ENCODE data around the gene RDX.
"Not testable (repeated sequence)": the region's sequence is repeated elsewhere in the genome, so short reads cannot be mapped to it uniquely, and the experiment has no call there.

RDX gene

DNA sequence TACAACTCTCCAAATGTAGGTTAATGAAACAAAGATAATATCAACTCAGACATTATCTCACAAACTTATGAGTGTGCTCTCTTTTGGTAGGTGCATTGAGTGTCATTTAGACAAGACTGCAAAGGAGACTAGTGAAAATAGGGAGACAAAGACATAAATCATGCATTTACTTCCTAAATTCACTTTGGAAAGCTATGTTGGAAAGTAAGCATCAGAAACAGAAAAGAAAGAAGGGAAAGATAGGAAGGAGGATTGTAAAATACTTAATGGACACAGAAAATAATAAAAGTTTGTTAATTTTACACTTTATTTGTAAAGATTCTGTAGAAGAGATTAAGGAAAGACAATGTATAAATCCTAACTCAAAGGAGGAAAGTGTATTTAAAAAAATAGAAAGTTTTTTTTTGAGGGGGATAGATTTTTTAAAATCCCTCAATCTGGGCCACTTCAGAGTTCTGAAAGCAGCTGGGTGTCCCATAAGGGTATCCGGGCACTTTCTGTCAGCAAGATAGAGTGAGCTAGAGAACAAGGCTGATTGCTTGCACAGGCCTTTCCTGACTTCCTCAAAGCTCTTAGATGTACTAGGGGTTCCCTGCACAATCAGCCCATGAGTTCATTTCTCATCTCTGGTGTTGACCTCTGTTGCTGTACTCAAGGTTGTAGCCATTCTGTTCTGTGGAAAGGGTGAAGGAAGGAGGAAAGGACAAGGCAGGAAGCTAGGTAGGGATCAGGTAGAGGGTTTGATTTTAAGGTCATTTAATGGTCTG lies 22.4 kb upstream of the RDX start:
- TF ChIP-seq, protein P1, sequence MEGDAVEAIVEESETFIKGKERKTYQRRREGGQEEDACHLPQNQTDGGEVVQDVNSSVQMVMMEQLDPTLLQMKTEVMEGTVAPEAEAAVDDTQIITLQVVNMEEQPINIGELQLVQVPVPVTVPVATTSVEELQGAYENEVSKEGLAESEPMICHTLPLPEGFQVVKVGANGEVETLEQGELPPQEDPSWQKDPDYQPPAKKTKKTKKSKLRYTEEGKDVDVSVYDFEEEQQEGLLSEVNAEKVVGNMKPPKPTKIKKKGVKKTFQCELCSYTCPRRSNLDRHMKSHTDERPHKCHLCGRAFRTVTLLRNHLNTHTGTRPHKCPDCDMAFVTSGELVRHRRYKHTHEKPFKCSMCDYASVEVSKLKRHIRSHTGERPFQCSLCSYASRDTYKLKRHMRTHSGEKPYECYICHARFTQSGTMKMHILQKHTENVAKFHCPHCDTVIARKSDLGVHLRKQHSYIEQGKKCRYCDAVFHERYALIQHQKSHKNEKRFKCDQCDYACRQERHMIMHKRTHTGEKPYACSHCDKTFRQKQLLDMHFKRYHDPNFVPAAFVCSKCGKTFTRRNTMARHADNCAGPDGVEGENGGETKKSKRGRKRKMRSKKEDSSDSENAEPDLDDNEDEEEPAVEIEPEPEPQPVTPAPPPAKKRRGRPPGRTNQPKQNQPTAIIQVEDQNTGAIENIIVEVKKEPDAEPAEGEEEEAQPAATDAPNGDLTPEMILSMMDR (IDR thresholded peaks at IDR 0.05; ENCODE audit: extremely low read depth, missing control alignments), result no peak
- no peak for DNase-seq (ENCODE audit: low spot score)

DNA sequence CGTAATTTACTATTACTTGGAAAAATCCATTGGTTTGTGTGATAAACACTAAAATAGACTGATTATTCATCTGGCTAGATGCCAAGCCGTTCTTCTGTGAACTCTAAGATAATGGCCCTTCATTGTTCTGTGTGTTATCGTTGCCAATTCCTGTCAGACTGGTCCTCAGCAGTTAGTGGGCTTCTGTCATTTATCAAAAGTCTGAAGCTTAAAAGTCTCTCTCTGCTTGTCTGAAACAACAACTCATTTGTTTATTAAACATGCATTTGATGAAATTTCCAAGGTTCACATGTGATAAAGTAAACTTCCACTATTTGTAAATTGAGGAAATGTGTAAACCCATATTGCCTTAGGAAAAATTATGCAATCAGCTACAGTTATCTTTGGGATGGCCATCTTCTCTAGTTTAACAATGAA lies 21.1 kb upstream of the RDX start:
- TF ChIP-seq, protein P1 (IDR thresholded peaks at IDR 0.05; ENCODE audit: extremely low read depth, missing control alignments), result no peak
- no peak for DNase-seq (ENCODE audit: low spot score)

DNA sequence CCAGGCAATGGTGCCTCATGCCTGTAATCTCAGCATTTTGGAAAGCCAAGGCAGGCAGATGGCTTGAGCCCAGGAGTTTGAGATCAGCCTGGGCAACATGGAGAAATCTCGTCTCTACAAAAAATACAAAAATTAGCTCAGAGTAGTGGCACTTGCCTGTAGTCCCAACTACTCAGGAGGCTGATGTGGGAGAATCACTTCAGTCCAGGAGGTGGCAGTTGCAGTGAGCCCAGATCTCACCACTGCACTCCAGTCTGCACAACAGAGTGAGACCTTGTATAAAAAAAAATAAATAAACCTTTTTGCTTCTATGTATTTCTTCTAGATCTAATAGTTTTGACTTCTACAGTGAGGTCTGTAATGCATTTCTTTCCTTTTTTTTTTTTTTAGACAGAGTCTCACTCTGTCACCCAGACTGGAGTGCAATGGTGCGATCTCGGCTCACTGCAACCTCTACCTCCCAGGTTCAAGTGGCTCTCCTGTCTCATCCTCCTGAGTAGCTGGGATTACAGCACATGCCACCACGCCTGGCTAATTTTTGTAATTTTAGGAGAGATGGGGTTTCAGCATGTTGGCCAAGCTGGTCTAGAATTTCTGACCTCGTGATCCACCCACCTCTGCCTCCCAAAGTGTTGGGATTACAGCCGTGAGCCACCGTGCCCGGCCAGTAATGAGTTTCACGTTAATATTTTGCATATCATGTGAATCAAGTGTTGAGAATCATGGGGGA lies 18.1 kb upstream of the RDX start:
- no peak for DNase-seq (ENCODE audit: low spot score)
- TF ChIP-seq, protein P1 (IDR thresholded peaks at IDR 0.05; ENCODE audit: extremely low read depth, missing control alignments), result no peak

DNA sequence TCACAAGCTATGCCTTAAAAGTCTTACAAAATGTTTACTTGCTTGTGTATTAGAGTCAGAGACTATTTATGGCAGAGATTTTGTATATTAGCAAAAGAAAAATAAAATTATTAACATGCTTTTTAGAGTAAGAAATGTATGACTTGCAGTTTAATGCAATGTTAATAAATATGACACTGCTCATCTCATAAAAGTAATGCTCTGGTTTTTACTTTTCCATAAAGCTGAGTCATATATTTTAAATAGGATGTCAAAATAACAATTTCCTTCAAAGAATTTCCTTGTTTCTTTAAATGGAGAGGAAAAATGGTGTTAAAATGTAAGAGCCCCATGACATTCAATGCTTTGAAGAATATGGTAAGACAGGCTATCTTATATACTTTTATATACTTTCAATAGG lies 16.3 kb upstream of the RDX start:
- TF ChIP-seq, protein P1 (IDR thresholded peaks at IDR 0.05; ENCODE audit: extremely low read depth, missing control alignments), result no peak
- no peak for DNase-seq (ENCODE audit: low spot score)

DNA sequence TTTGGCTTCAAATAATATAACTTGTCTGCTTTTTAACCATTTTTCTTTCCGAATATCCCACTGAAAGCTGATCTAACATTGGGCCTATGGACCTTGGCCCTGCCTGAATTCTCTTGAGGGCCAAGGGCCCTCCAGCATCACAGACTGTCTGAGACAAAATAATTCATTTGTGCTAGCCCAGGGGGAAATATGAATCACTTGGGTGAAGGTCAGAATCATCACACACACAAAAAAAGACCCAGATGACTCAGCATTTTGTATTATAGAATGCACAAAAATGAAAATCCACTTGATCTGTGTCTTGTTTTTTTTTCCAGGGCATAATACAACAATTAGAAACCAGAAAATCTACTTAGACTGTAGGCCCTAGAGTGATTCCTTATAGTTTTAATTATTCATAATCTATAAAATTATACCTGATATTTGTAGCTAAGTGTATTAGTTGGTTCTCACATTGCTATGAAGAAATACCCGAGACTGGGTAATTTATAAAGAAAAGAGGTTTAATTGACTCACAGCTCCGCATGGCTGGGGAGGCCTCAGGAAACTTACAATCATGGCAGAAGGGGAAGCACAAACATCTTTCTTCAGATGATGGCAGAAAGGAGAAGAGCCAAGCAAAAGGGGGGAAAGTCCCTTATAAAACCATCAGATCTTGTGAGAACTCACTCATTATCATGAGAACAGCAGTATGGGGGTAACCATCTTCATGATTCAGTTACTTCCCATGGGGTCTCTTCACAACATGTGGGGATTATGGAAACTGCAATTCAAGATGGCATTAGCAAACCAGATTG lies 15.6 kb upstream of the RDX start:
- TF ChIP-seq, protein P1 (IDR thresholded peaks at IDR 0.05; ENCODE audit: extremely low read depth, missing control alignments), result no peak
- DNase-seq (ENCODE audit: low spot score), result no peak

DNA sequence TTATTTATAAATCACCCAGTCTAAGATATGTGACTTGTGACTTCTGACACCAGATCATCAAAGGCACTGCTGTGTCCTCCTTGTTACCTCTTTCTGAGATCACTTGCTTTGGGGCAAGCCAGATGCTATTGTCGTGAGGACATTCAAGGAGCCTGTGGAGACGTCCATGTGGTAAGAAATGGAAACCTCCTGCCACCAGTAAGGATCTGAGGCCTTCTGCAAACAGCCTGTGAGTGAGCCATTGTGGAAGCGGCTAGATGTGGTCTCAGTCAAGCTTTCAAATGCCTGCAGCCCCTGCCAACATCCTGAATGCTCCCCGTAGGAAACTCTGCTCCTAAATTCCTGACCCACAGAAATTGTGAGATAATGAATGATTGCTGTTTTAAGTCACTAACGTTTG lies 11.7 kb upstream of the RDX start:
- DNase-seq (ENCODE audit: low spot score), result no peak
- TF ChIP-seq, protein P1 (IDR thresholded peaks at IDR 0.05; ENCODE audit: extremely low read depth, missing control alignments), result no peak

DNA sequence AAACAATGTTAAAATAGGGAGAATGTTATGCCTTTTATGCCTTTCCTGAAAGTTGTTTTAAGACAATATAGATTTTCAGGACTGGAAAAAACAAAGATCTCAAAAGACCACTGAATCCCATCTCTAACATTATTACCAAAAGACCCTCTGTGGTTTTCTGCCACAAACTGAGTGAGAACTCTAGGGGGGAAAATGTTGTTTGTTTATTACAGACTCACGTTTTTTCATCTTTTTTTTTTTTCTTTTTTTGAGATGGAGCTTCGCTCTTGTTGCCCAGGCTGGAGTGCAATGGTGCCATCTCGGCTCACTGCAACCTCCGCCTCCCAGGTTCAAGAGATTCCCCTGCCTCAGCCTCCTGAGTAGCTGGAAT lies 9.6 kb upstream of the RDX start:
- DNase-seq (ENCODE audit: low spot score), result not testable (repeated sequence)
